Adrenal gland (tissue), 12 donors: ENCODE results near the gene ACTN1. TPM values are rescaled to one million over a fixed set of nuclear protein-coding genes. Genes with fewer than 3 reads are reported as not detected.

Experiments used
- DNase-seq, 7 donors: peaks; one replicate each; pipeline ENCODE4 v3.0.0-alpha.2; 2019 to 2020
- H3K27ac ChIP-seq, 5 donors: fragments of 200-600 bp; sonication (generic) in 4 of 5; 1 replicate in 3 of 5; 2 replicates in 2 of 5; pipeline versions ENCODE4 v1.5.1 to v1.8.0; 2016 to 2020; ENCODE audit warnings: mild to moderate bottlenecking in 1 of 5
- H3K27me3 ChIP-seq: fragments of 200-600 bp; 2 replicates; pipeline ENCODE4 v1.8.0; 2021
- H3K36me3 ChIP-seq, 2 donors: fragments of 200-600 bp; replicated peaks in 1 of 2; 1 replicate in 1 of 2; 2 replicates in 1 of 2; pipeline versions ENCODE4 v1.5.1 to v1.8.0; 2018 to 2022
- H3K4me1 ChIP-seq, 2 donors: fragments of 200-600 bp; replicated peaks in 1 of 2; 1 replicate in 1 of 2; 2 replicates in 1 of 2; pipeline versions ENCODE4 v1.5.1 to v1.8.0; 2018 to 2021
- H3K4me3 ChIP-seq, 4 donors: fragments of 200-600 bp; sonication (generic) in 3 of 4; one replicate each; pipeline ENCODE4 v1.5.1; 2016 to 2018
- H3K9me3 ChIP-seq, 3 donors: fragments of 200-600 bp; sonication (generic) in 1 of 3; replicated peaks in 1 of 3; 1 replicate in 2 of 3; 2 replicates in 1 of 3; pipeline versions ENCODE4 v1.5.1 to v1.8.0; 2016 to 2021
- POLR2A ChIP-seq, 2 donors: fragments of 450-650 bp; IDR thresholded peaks; one replicate each; pipeline ENCODE4 v1.6.1; 2017; ENCODE audit warnings: antibody characterized with exemption in 2 of 2, mild to moderate bottlenecking in 2 of 2, moderate library complexity in 1 of 2
- WGBS, 4 donors: extraction: QIAGEN DNeasy Blood & Tissue Kit in 2 of 4; methylation state at CpG; one replicate each; pipeline versions ENCODE4 v1.1.5 to v1.1.7; 2013 to 2017; 5-methylcytosine and 5-hydroxymethylcytosine counted together
- intact Hi-C, 2 donors: fragments of 100-400 bp; cut with DNase I; formaldehyde crosslinking; loops; one replicate each; pipeline versions ENCODE4 v1.14.1 to v1.15.0; 2022 to 2023
- polyA plus RNA-seq, 3 donors: library from polyadenylated mRNA; stranded (reverse); fragments of 200-250 nt in 2 of 3; fragments of 350-450 nt in 1 of 3; fragmentation: Illumina TruSeq in 1 of 3; extraction: RNeasy Lipid Tissue Mini Kit (QIAGEN cat#74804) in 1 of 3; gene quantifications; one replicate each; pipeline ENCODE4 v1.2.3, GENCODE V29; 2013 to 2014
- total RNA-seq, 9 donors: library from RNA; depleted of rRNA in 4 of 9; stranded (reverse); fragments of >200 nt in 4 of 9; fragments of 120-200 nt in 1 of 9; fragmentation: NEBNext Ultra II Directional in 1 of 9; extraction: Animal tissue kit (Norgen Biotek cat#: 25700) in 1 of 9; gene quantifications; one replicate each; pipeline versions ENCODE4 v1.1.0 to v1.2.4, GENCODE V29; 2013 to 2023
- TF ChIP-seq, protein P1 (sequence below), 6 experiments: fragments of 450-650 bp in 4 of 6; fragments of 200-600 bp in 2 of 6; sonication (generic) in 1 of 6; IDR thresholded peaks; 1 replicate in 5 of 6; 2 replicates in 1 of 6; pipeline versions ENCODE4 v1.5.1 to v1.8.0; 2016 to 2021; ENCODE audit warnings: antibody characterized with exemption in 6 of 6, mild to moderate bottlenecking in 2 of 6, moderate library complexity in 1 of 6
- donor health status: healthy with polysubstance abuse.
- donor health status: Bipolar disorder and iron deficiency.
- donor health status: DM: yes; HTN: yes; CAD: no.
- donor health status: DM: no; HTN: no; CAD: no.
- donor health status: DM: no; HTN: no; CAD: no.
- donor health status: DM: yes; HTN: yes; CAD: no.

Gene ACTN1
- total and polyA plus RNA-seq, 12 donors, result 11.6 to 180 (median 74.3) TPM

- TF ChIP-seq, protein P1, sequence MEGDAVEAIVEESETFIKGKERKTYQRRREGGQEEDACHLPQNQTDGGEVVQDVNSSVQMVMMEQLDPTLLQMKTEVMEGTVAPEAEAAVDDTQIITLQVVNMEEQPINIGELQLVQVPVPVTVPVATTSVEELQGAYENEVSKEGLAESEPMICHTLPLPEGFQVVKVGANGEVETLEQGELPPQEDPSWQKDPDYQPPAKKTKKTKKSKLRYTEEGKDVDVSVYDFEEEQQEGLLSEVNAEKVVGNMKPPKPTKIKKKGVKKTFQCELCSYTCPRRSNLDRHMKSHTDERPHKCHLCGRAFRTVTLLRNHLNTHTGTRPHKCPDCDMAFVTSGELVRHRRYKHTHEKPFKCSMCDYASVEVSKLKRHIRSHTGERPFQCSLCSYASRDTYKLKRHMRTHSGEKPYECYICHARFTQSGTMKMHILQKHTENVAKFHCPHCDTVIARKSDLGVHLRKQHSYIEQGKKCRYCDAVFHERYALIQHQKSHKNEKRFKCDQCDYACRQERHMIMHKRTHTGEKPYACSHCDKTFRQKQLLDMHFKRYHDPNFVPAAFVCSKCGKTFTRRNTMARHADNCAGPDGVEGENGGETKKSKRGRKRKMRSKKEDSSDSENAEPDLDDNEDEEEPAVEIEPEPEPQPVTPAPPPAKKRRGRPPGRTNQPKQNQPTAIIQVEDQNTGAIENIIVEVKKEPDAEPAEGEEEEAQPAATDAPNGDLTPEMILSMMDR (IDR thresholded peaks at IDR 0.05), result no peak
- no peak for TF ChIP-seq POLR2A (IDR thresholded peaks at IDR 0.05)
- Histone ChIP-seq H3K9me3 (no peaks in the 10 kb centered on the region), H3K4me1 (peaks cover 3 to 64% of the 10 kb centered on the region in 2 donors), H3K27me3 (no peaks in the 10 kb centered on the region), H3K4me3 (no peak overlapping the region), H3K27ac (peak overlapping the region in 4 of 5 donors; percentile 3 to 86 (median 56)), H3K36me3 (no peaks in the 10 kb centered on the region)
- DNase-seq, result peak in 6 of 7 donors; percentile 54 to 84 (median 61)
- intact Hi-C loops, result no loop called here
- WGBS, 4 donors, result 66 to 85% (median 74%) methylated on average over 5 to 9 of the region's 9 CpGs
These were observed 39.0 kb downstream of the ACTN1 start for GRCh38 chr14:68939893-68940613.

DNA sequence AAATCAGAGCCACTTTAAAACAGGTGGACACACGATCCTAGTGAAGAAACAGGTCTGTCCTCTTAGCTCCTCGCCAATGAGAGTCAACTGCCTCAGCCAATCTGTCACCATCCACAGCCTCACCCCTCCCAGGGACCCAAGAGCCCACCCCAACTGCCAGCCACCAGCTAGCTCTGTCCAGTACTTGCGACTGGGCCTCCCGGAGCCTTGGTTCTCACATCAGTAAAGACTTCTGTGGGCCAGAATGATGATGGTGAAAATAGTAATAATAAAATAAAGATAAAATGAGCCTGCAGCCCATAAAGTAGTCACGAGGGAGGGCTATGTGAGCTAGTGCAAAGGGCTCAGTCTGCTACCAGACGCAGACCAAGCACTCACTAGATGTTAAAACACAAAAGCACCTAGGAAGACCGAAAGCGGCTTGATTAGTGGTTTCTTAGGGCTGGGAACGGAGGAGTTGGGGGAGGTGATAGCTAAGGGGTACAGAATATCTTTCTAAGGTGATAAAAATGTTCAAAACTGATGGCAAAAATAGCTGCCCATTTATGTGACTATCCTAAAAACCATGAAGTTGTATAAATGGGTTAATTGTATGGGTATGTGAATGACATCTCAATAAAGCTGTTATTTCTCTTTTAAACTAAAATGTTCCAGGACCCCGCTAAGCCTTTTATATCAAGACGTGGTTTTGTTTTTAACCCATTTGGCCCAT, 39.8 kb downstream of the ACTN1 start:
- Histone ChIP-seq H3K27ac (peak overlapping the region in 3 of 5 donors; percentile 39 to 86 (median 81)), H3K4me1 (peaks cover 3 to 64% of the 10 kb centered on the region in 2 donors), H3K4me3 (no peak overlapping the region), H3K27me3 (no peaks in the 10 kb centered on the region), H3K9me3 (no peaks in the 10 kb centered on the region), H3K36me3 (no peaks in the 10 kb centered on the region)
- no peak for TF ChIP-seq POLR2A (IDR thresholded peaks at IDR 0.05)
- DNase-seq, result no peak
- intact Hi-C loops, result no loop called here
- WGBS, 4 donors, result 77 to 84% (median 82%) methylated on average over 10 to 11 of the region's 11 CpGs

DNA sequence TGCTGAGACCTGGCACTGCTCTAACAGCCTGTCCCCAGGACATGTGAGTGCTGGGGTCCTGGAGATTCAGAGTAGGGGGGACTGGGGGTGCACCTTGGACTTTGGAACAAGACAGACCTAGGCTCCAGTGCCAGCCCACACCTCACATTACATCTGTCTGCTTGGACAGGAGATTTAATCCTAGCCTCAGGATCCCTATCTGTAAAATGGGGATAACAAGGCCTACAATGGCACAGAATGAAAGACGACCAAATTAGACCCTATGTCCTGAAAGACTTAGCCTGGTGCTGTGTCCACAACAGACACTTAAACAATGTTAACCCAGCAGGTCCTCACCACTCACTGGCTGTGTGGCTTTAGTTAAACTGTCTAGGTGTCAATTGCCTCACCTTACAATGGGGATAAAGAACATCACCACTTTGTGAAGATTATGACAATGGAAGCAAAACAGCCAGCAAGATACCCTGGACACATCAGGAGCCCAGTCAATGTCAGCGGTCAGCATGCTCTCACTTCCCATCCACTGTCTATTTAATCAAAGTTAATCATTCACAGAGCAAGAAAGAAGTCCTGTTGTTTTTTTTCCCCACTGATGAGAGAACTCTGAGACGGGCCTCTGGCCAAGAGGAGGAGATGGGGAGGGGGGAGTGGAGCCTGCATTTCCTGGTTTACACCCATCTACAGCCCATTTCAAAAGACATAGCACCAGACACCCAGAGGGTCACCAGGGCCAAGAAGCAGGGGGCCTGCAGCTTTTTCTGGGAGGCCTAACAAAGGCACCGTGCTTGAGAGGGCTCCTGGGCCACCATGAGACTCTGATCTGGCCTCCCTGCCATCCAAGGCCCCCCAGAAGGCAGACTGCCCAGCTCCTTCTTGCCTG, 40.6 kb downstream of the ACTN1 start:
- DNase-seq, result no peak
- TF ChIP-seq POLR2A (IDR thresholded peaks at IDR 0.05), result no peak
- TF ChIP-seq, protein P1 (IDR thresholded peaks at IDR 0.05), result no peak
- WGBS, 4 donors, result 63 to 76% (median 69%) methylated on average over 3 to 4 of the region's 4 CpGs
- Histone ChIP-seq H3K4me1 (peaks cover 3 to 64% of the 10 kb centered on the region in 2 donors), H3K27ac (peak overlapping the region in 4 of 5 donors; percentile 23 to 81 (median 58)), H3K27me3 (no peaks in the 10 kb centered on the region), H3K9me3 (no peaks in the 10 kb centered on the region), H3K4me3 (no peak overlapping the region), H3K36me3 (no peaks in the 10 kb centered on the region)
- intact Hi-C loops, result no loop called here

DNA sequence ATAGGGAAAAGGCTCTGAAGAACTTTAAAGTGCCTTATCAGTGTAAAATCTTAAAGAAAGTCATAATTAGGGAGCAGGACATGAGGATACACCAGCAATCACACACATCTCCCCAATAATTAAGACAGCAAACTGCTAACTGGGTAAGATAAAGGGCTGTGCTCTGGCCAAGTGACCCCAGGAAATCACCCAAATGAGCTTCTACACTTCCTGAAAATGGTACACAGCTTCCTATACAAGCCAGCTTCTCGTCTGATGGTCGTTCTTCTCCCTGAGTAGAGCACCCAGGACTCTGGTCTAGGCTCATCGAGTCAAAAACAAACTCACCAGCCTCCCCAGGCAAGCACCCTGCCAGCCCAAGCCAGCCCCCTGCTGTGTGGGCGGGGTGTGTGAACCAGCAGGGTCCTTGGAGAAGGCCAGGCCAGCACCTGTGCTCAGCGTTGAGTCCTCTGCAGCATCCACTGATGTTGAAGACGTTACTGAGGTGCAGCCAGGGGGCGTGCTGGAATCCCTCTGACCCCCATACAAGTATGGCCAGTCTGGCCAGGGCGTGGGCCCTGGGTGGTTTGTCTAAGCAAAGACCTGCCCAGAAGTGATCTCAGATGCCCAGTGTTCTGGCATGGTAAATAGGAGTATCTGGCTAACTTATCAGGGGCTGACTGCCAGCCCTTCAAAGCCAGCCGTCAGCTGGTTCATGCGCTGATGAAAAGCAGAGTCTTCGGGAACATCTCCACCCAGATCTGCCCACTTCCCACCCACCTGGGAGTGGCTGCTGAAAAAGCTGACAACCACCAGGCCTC, 41.4 kb downstream of the ACTN1 start:
- Histone ChIP-seq H3K4me1 (peaks cover 3 to 64% of the 10 kb centered on the region in 2 donors), H3K9me3 (no peaks in the 10 kb centered on the region), H3K4me3 (no peak overlapping the region), H3K27ac (peak overlapping the region in 2 of 5 donors; percentile 78 to 81), H3K27me3 (no peaks in the 10 kb centered on the region), H3K36me3 (no peaks in the 10 kb centered on the region)
- TF ChIP-seq, protein P1 (IDR thresholded peaks at IDR 0.05), result peak in 1 of 6 experiments; percentile 15
- TF ChIP-seq POLR2A (IDR thresholded peaks at IDR 0.05), result no peak
- 52 to 72% (median 62%) methylated on average over 6 to 11 of the region's 11 CpGs for WGBS, 4 donors
- peak in 4 of 7 donors; percentile 36 to 89 (median 53) for DNase-seq
- intact Hi-C loops, result no loop called here
